ENCODE measurements around the gene LCP2.

Gene LCP2

DNA sequence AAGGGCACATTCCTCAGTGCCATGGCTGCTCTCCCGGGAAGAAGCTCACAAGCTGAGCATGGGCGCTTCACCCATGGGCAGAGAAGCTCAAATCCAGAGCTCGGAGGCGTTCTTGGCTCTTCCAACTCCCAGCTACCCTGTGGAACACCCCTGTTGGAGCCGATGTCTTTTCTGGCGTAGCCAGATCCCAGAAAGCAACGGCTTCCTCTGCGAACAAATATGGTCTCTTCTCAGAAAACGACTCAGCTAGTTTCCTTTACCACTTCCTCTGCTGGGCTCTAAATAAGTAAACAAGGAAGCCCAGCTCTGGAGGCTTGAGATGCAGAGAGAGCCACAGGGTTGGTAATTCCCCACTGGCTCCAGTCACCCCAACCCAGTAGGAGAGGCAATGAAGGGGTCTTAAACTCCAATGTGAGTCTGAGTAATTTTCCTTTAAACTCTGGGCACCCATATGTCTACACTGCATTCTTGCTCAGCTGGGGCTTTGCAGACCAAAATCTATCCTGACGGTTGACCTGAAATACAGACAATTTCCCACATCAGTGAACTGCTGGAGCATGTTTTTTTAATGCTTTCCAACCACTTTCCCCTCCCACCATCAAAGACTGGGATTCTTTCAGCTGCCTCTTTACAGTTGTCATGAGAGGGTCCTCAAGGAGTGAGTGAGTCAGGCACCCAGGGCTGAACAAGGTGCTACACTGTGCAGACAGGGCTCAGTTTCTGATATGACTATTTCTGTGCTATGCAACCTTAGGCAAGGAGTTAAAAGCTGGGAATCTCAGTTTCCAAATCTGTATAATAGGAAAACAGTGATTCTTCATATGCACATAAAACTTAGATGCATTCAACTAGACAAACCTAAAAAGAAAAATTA lies at the start of gene LCP2:
Gene LCP2 (minus strand): TSS at position 189 of the 874 bp plus-strand sequence. CDS start 166 bp downstream, at position 23.
- no peak for DNase-seq

DNA sequence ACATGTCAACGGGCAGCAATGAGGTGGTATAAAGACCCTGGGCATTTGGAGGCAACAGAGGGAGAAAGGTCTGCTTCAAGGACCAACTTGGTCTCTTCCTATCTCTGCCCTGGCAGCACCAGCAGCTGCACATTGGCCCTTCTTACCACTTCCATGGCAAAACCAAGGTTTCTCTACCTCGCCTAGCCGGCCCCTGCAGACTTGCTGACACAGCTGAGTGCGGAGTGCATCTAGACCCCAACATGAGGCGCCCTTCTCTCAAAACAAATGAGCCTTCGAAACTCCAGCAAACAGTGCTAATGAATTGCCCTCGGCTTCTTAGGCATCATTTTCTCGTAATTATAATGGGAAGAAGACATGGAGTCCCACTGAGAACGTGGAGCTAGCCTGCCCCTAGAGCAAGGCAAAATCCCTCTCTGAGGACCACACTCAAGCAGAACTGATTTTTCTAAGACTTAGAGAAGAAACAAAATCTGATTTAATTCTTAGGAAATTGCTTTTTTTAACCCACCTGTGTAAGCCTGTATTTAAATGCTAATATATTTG lies 49.5 kb upstream of the LCP2 start:
- no peak for DNase-seq

DNA sequence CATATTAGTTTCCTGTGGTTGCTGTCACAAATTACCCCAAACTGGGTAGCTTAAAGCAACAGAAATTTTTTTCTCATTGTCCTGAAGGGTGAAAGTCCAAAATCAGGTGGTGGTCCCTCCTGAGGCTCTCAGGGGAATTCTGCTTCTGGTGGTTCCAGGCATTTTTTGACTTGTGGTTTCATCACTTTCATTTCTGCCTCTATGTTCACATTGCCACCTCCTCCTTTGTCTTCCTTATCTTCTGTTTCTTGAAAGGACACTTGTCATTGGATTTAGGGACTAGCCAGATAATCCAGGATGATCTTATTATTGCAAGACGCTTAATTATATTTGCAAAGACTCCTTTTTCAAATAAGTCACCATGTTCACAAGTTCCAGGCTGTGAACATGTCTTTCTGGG lies 48.4 kb upstream of the LCP2 start:
- no peak for DNase-seq

DNA sequence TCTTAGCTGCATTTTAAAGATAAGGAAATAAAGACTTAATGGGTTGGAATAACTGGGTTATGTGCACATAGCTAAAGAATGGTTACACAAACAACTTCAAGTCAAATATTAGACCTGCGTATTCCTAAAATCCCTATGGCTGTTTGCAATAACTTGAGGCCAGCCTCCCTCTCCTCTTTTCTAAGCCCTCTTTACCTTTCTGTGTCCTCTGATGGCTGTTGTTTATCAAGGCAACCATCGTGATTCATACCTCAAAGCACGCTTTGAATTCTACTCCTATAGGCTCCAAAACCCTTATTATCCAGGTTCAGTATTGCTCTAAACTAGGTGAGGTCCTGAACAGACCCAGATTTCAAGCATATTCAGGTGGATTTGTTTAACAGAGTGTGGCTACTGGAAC lies 45.6 kb upstream of the LCP2 start:
- no peak for DNase-seq

DNA sequence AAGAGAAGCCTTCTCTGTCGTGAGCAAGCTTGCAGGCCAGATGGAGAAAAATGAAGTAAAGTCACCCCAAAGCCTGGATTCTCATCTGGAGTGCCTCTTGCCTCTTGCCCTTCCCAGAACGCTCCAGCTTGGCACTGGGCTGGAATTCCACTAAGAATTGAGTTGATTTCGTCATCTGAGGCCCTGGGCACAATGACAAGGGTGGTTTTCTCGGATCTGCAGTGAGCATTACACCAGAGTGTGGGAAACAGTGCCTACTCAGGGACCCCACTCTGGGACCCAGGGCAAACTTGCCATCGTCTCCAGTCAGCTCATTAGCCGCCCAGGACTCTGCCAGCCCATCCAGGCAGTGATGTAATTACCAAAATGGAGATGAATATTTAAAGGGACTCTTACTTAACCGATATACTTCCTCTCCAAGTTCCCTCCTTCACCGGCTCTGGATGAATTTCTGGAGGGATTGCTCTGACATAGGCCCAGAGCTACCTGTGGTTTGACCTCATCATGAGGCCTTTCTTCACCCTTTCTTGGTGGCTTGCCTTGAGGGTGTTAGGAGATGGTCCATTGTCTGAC lies 44.7 kb upstream of the LCP2 start:
- no peak for DNase-seq

DNA sequence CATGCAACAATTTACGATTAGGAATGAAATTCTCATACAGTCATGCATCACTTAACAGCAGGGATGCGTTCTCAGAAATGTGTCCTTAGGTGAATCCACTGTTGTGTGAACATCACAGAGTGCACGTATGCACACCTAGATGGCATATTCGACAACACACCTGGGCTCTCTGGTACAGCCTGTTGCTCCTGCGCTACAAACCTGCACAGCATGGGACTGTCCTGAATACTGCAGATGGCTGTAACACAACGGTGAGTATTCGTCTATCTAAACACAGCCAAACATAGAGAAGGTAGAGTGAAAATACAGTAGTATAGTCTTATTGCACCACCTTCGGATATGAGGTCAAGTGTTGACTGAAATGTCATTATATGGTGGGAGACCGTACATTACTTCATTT lies 44.0 kb upstream of the LCP2 start:
- DNase-seq, result no peak

DNA sequence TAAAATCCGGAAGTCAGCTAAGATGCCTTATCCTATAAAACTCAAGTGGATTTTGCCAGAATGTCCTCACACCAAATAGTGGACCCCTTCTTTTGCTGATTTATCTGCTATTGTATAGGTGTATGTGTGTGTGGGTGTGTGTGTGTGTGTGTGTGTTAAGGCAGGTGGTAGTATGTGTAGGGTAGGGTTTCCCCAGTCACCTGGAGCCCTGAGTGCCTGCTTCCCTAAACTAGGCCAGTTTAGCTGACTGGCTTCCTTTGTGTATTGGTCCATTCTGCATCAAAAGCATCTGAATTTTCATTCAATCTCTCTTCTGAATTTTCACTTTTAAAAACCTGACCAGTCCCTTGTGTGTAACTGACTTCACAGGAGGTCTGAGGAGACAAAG lies 42.2 kb upstream of the LCP2 start:
- no peak for DNase-seq

DNA sequence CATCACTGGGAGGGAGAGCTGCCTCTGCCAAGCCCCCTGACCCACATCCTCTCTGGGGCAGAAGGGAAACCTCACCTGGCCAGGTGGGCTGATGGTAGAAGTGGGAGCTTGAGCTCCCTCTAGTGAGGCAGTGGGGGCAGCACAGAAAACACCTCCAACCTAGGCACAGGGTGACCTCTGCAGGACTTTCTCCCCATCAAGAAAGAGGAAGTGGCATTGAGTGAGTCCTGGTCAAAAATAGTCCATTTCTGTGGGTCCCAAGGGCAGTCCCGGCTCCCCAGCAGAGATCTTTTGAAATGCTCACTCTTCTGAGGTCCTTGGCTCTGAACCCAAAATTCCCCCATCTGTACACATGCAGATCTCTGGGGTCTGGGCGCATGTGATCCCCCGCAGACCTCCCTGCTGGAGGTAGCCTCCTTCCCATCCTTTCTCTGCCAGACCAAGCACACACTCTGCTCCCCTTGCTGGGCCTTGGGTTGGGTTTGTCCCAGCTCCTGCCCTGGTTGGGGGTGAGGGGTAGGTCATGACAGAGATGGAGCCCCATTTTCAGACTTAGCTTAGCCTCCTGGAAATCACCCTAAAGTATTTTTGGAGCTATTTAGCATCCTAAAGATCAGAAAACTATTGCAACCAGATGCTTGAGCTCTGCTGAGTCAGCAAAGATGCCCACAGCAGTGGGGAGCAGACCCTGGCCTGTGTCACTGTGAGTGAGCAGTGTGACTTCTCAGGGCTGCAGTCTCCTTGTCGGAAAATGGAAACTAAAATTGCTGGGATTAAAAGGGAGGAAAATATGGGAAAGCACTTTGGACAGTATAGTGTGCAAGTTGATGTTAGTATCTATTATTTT lies 41.6 kb upstream of the LCP2 start:
- DNase-seq, result no peak

DNA sequence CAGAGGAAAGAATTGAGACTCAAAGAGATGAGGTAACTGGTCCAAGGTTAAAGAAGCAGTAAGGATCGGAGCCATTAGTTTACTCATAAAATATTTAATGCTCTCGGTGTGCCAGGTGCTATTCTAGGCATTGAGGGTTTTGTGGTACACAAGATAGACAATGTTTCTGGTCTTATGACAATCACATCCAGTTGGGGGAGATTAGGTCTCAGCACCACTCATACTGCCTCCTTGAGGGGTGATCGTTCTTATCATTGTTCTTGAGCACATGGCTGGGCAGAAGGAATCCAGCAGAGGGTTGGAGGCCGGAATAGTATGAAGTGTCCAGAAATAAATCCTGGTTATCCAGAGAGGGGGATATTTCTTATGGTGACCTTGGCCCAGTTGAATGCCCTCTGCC lies 40.7 kb upstream of the LCP2 start:
- no peak for DNase-seq

DNA sequence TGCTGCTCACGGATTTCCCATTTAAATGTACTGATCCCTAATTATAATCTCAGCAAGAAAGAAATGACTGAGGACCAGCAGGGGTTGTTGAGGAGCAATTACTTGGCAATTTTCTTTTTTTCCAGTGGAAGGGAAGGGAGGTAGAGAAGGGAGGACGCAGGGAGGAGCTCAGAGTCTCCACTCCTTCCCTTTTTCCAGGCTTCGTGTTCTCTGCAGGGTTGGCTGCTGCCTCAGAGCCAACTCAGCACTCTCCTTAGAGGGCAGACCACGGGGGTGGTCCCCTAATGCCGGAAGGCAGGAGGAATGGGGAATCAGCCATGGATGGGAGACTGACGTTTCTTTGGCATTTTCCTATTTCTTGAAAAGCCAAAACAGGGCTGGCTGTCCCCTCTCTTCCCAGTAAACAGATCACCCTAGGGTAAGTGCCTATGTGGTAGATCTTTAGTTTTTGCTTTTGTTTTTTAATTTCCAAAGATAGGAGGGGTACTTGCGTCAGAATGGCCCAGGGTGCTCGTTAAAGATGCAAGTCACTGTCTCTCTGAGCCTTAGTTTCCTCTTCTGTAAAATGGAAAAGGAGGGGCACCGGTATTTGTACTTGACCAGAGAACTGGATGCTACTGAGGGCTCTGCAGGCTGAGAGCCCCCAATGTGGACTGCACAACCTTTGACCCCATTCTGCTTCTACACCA lies 39.6 kb upstream of the LCP2 start:
- no peak for DNase-seq

DNA sequence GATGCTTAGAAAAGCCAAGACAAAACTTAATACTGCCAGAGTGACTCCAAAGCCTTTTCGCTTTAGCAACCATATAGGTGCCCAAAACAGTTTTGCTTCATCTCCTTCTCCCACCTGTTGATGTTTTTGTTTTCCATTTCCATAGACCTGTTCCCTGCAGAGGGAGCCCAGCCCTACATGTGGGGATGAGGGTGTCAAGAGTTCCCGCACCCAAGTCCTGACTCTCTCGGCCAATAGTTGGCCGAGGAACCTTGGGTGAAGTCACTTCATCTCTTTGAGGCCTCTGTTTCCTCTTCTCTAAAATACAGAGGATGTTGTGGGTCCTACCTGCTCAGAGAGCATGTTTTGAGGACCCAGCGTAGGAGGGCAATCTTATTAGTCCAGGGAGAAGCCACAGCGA lies 38.5 kb upstream of the LCP2 start:
- DNase-seq, result no peak

DNA sequence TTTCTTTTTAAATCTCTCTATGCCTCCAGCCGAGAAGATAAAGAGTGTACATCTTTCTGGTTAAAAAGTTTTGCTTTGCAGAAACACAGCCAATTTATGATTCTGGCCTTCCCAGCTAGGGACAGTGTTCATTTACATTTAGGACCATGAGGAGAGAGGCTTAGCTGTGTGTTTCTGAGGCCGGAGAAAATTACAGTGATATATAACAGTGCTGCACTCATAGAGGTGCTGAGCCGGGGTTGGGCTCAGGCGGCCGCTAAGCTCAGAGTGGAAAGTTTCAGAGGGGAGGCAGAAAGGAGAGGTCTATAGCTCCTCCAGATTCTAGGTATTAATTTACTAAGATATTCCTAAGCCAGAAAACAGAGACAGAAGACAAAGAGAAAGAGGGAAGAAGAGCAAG lies 37.0 kb upstream of the LCP2 start:
- DNase-seq, result no peak

DNA sequence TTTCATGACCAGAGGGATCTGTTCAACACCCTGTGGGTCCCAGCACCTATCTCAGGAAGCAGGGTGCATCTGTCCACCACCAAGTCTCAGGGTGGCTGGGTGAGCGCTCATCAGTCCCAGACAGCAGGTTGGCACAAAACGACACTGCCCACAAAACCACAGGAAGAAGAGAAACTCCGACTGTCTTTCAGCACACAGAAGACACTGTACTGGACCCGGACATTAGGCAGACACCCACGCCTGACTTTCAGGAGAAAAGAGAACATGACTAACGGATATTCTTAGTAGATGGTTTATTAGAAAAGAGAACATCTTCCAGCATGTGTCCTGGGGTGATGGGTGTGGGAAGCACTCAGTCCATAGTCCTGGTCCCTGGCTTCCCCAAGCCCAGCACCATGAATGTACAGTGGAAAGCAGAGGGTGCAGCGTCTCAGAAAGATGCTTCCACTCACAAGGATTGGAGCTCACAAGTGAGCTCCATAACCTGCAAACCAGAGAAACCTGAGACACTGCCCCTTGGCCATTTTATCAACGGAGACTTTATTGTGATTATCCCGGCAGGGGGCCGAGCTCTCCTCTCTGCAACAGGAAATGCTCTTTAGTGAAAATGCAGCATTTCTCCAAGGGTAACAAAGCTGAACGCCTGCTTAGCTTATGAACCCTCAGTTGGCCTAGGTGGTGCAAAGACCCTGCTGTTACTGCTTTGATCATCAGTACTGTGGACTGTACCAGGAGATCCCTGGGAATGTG lies 35.8 kb upstream of the LCP2 start:
- no peak for DNase-seq

DNA sequence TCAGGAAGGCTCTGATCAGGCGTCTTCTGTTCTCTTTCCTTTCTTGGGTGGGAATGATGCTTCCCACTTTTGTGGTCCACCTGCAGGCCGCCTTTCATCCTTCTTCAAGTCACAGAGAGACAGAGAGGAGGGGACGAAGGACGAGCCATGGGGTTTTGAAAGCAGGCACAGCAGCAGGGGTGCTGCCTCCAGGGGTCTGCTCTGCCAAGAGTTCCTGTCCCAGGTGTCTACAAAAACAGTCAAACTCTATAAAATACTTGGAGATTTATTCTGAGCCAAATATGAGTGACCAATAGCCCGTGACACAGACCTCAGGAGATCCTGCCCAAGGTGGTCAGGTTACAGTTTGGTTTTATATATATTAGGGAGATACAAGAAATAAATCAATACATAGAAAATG lies 34.5 kb upstream of the LCP2 start:
- no peak for DNase-seq

DNA sequence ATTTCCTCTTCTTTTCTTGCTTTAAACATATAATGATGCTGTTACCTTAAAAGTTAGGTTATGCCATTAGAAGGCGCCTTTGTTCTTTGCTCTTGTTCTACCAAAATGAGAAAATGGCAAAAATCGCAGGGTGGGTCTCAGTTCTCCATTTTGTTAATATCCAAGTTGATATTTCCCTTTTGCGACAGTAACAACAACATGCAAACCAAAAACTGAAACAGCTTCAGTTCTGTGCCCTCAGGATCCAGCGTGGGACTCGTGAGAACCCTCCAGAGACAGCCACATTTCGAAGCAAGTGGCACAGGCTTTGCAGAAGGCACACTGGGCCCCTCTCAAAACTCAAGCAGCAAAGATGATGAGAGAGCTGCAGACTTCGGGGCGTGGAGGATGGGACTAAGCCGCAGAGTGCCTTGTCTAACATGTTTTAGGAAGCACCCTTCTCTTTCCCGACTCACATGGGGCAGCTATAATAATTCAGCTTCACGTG lies 33.0 kb upstream of the LCP2 start:
- no peak for DNase-seq

DNA sequence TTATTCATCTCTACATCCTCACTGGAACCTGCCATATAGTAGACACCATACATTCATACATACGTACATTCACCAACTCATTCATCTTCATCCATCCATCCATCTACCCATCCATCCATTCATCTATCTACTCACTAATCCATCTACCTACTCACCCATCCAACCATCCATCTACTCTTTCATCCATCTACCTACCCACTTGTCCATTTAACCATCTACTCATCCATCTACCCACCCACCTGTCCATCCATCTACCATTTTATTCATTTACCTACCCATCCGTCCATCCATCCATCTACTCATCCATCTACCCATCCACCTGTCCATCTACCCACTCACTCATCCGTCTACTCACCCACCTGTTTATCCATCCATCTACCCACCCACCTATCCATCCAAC lies 31.9 kb upstream of the LCP2 start:
- DNase-seq, result no peak

DNA sequence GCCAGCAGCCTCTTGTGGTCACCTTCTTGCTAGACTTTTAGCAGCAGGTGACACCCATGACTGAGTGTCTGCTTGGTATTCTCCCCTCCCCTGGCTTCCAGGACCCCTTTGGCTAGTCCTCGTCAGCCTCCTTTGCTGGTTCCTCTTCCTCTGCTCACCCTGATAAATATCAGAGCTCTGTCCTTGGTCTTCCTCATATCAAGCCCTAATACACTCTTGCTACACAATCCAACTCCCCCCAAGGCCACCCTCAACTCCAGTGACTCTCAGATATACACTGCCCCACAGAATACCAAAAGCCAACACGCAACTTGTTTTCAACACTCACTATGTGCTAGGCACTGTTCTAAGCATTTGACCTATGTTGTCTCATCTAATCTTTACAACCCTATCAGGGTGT lies 30.3 kb upstream of the LCP2 start:
- DNase-seq, result no peak

DNA sequence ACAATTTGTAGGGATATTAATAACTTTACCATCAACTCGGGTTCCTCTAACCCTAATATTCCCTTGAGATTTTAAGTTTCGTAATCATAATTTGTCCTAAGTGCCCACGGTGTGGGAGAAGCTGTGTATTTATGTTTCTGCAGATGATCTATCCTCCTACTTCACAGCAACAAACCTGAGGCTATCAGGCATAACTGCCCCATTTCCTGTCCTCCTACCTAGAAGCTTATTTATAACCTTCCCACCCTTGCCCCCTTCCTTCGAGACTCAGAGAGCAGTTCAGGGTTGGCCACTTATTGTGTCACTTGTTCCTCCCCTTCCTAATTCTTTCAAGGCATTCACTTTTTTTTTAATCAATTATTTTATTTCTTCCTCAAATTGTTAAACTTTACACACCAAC lies 29.6 kb upstream of the LCP2 start:
- DNase-seq, result no peak

DNA sequence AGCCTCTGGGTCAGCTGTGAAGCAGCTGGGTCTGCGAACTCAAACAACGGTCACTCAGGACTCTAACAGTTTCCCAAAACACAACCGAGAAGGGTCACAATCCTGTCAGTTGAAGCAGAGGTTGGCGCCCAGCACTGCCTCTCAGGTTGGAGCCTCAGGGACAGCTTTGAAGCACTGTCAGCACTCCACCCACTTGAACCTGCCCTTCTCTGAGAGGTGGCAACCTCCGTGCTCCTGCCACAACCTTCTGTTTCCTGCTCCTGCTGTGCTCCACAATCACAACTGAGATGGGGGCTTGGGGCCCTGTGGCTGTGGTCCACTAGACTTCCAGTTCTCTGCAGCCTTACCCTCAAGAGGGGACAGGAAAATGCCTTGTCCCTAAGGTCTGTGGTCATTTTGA lies 21.7 kb upstream of the LCP2 start:
- DNase-seq, result no peak

DNA sequence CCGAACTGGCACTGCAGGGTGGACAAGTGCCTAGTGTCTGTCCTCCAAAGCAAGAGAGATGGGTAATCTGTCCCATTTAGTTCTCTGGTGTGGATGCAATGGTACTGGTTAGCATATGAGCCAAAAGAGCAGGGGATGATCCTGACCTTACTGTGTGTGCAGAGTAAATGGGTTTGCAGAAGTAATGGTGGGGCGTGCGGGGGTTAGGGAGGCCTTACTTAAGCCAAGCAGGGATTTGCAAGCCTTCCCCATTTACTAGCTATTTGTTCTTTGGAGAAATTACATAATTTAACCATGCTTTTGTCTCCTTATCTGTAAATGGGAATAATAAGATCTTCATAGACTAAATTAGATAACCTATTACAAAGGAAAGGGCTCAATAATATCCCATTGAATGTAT lies 19.9 kb upstream of the LCP2 start:
- DNase-seq, result no peak

DNA sequence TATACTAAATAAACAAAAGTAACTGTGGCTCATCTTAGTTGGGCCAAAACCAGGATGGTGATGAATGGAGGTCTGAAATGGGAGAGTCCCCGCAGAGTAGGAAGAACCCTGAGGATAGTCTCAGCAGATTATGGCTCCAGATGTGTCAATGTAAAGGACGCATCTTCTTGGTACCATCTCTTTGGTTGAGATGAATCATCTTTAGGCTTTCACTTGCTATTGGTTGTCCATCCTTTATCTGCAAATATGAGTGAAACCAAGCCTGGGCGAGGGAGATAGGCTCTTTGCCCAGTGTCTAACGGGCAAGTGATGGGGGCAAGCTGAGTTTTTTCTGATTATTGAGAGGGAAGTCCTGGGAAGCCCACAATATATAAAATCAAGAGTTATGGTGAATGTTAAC lies 19.4 kb upstream of the LCP2 start:
- no peak for DNase-seq

DNA sequence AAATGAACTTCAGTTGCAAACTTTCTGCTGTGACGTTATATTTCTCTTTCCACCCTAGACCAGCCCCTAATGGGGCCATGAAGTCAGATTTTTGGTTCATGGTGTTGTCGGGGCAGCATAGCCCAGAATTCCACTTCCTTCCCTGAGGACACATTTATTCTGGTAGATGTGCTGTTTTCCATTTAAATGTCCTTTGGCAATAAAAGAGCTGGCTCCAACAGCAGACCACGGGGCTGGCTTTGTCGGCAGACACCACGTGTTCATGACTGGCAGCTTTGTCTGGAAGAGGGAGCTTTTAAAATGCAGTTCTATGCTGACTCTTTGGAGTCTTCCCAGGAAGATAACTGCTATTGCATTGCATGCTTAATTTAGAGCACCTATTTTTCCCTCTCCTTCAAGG lies 17.6 kb upstream of the LCP2 start:
- no peak for DNase-seq
